T-helper 17 cell (primary cell): Measurements from ENCODE around the gene ATP8B2. TPM values are rescaled to one million over a fixed set of nuclear protein-coding genes. Genes with fewer than 3 reads are reported as not detected.
"Not testable (repeated sequence)": the region's sequence is repeated elsewhere in the genome, so short reads cannot be mapped to it uniquely, and the experiment has no call there.

ENCODE experiments used
- ATAC-seq: fragments of 150-1000 bp; cut with Tn5 transposase; 2 replicates; pipeline ENCODE4 v1.10.0; 2021; ENCODE audit warnings: mild to moderate bottlenecking, moderate library complexity
- DNase-seq, 3 donors: peaks; one replicate each; pipeline versions ENCODE4 v3.0.0 to v3.0.0-alpha.2; 2020 to 2021
- H3K9me3 ChIP-seq: one replicate; pipeline ENCODE4 v1.7.0; 2013; ENCODE audit warnings: low read length, mild to moderate bottlenecking; ENCODE audit not compliant: control insufficient read depth, poor library complexity, severe bottlenecking
- H3K27ac Mint-ChIP-seq: one replicate; pipeline ENCODE4 v1.8.0; 2022; ENCODE audit warnings: mild to moderate bottlenecking, moderate library complexity, mixed read lengths
- H3K27me3 Mint-ChIP-seq: one replicate; pipeline ENCODE4 v1.8.0; 2022; ENCODE audit warnings: mixed read lengths
- H3K36me3 Mint-ChIP-seq: one replicate; pipeline ENCODE4 v1.8.0; 2022; ENCODE audit warnings: low read depth, mixed read lengths
- H3K4me1 Mint-ChIP-seq: one replicate; pipeline ENCODE4 v1.8.0; 2022; ENCODE audit warnings: mild to moderate bottlenecking, mixed read lengths
- H3K4me3 Mint-ChIP-seq: one replicate; pipeline ENCODE4 v1.8.0; 2022; ENCODE audit warnings: mild to moderate bottlenecking, moderate library complexity, mixed read lengths
- total RNA-seq, 4 donors: library from RNA in 2 of 4; stranded (reverse) in 2 of 4; gene quantifications; one replicate each; pipeline ENCODE4 v1.2.3 and lab custom pipeline; 2022 to 2026

The ATP8B2 gene
- total RNA-seq, 2 donors from 2014 or later = 175 to 192 TPM

DNA sequence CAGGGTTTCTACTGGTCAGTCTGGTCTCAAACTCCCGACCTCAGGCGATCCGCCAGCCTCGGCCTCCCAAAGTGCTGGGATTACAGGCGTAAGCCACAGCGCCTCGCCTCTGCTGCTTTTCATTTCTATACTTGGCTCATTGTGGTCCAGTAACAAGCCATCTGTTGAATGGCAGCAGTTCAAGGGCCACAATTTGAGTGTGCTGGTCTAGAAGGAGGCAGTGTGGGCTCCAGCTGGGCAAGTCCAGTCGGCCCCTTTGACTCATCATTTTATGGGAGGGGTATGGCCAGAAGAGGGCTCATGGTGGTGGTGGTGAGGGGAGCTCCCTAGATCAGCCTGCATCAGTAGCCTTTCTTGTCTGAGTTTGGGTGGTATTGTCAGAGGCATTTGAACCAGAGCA, 33.2 kb downstream of the ATP8B2 start:
- H3K27me3 Mint-ChIP-seq = no peaks in the 10 kb centered on the region
- H3K36me3 Mint-ChIP-seq = no peaks in the 10 kb centered on the region
- DNase-seq = no peak
- no peak for ATAC-seq
- H3K9me3 ChIP-seq = no peaks in the 10 kb centered on the region
- no peak overlapping the region for H3K4me3 Mint-ChIP-seq
- no peak overlapping the region for H3K27ac Mint-ChIP-seq
- H3K4me1 Mint-ChIP-seq = peaks cover 7% of the 10 kb centered on the region

DNA sequence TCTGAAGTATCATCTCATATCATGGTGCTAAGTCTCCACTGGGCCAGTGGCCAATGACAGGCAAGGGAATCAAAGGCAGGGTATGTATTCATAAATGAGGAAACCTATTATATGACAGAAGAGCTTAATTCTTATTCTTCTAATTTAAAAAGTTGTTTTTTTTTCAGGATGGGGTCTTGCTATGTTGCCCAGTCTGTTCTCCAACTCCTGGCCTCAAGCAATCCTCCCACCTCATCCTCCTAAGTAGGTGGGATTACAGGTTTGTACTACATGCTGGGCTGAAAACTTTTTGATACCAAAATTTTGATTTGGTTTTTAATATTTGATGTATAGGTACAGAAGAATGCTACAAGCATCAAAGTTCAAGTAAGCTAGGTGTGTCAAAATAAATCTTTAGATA, 35.0 kb downstream of the ATP8B2 start:
- ATAC-seq = no peak
- no peaks in the 10 kb centered on the region for H3K27me3 Mint-ChIP-seq
- H3K27ac Mint-ChIP-seq = no peak overlapping the region
- no peak overlapping the region for H3K4me3 Mint-ChIP-seq
- DNase-seq = no peak
- no peaks in the 10 kb centered on the region for H3K9me3 ChIP-seq
- no peaks in the 10 kb centered on the region for H3K4me1 Mint-ChIP-seq
- H3K36me3 Mint-ChIP-seq = no peaks in the 10 kb centered on the region

DNA sequence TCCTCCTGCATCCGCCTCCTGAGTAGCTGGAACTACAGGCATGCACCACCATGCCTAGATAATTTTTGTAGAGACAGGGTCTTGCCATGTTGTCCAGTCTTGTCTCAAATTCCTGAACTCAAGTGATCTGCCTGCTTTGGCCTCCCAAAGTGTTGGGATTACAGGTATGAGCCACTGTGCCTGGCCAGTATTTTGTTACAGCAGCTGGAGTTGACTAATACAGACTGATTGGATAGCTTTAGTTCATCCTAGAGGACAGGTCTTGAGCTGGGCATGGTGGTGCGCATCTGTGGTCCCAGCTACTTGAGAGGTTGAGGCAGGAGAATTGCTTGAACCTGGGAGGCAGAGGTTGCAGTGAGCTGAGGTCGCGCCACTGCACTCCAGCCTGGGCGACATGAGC, 35.6 kb downstream of the ATP8B2 start:
- not testable (repeated sequence) for DNase-seq, ATAC-seq, H3K27me3 Mint-ChIP-seq, H3K27ac Mint-ChIP-seq, H3K4me1 Mint-ChIP-seq, H3K9me3 ChIP-seq, H3K36me3 Mint-ChIP-seq, H3K4me3 Mint-ChIP-seq

DNA sequence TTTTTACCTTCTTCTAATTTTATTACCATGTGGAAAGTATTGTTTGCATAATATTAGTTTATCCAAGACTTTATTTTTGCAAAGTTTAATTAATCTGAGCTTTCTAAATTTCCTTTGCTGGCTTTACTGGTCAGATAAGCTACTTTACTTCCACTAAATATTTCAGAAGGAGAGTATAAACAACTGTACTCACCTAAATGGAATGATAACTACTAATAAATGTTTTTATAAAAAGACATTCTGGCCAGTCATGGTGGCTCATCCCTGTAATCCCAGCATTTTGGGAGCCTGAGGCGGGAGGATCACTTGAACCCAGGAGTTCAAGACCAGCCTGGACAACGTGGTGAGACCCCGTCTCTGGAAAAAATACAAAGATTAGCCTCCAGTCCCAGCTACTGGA, 36.0 kb downstream of the ATP8B2 start:
- no peaks in the 10 kb centered on the region for H3K4me1 Mint-ChIP-seq
- ATAC-seq = no peak
- H3K36me3 Mint-ChIP-seq = no peaks in the 10 kb centered on the region
- H3K27me3 Mint-ChIP-seq = no peaks in the 10 kb centered on the region
- H3K4me3 Mint-ChIP-seq = no peak overlapping the region
- no peaks in the 10 kb centered on the region for H3K9me3 ChIP-seq
- H3K27ac Mint-ChIP-seq = no peak overlapping the region
- no peak for DNase-seq

DNA sequence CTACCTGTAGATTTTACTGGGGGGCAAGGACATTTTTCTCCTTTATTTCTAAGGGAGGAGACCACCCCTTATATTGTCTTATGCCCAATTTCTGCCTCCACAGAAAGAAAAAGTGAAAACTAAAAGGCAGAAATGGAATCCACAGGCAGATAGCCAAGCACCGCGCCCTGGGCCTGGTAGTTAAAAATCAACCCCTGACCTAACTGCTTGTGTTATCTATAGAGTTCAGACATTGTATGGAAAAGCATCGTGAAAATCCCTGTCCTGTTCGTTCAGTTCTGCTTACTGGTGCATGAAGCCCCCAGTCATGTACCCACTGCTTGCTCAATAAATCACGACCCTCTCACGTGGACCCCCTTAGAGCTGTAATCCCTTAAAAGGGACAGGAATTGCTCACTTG, 46.1 kb downstream of the ATP8B2 start:
- no peaks in the 10 kb centered on the region for H3K27me3 Mint-ChIP-seq
- DNase-seq = no peak
- no peak for ATAC-seq
- no peak overlapping the region for H3K27ac Mint-ChIP-seq
- H3K9me3 ChIP-seq = no peaks in the 10 kb centered on the region
- H3K4me3 Mint-ChIP-seq = no peak overlapping the region
- no peaks in the 10 kb centered on the region for H3K36me3 Mint-ChIP-seq
- H3K4me1 Mint-ChIP-seq = peaks cover 2% of the 10 kb centered on the region

DNA sequence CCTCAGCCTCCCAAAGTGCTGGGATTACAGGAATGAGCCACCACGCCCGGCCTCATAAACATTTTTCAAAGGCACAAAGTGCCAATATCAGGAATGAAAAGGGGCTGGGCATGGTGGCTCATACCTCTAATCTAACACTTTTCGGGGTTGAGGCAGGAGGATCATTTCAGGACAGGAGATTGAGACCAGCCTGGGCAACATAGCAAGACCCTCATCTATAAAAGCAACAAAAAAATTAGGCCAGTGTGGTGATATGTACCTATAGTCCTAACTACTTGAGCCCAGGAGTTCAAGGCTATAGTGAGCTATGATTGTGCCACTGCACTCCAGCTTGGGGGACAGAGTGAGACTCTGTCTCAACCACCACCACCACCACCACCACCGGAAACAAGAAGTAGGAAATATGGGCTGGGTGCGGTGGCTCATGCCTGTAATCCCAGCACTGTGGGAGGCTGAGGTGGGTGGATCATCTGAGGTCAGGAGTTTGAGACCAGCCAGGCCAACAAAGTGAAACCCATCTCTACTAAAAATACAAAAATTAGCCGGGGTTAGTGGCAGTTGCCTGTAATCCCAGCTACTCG, 48.5 kb downstream of the ATP8B2 start:
- H3K4me3 Mint-ChIP-seq, ATAC-seq, H3K4me1 Mint-ChIP-seq, DNase-seq, H3K27ac Mint-ChIP-seq, H3K36me3 Mint-ChIP-seq, H3K27me3 Mint-ChIP-seq, H3K9me3 ChIP-seq: not testable (repeated sequence)

DNA sequence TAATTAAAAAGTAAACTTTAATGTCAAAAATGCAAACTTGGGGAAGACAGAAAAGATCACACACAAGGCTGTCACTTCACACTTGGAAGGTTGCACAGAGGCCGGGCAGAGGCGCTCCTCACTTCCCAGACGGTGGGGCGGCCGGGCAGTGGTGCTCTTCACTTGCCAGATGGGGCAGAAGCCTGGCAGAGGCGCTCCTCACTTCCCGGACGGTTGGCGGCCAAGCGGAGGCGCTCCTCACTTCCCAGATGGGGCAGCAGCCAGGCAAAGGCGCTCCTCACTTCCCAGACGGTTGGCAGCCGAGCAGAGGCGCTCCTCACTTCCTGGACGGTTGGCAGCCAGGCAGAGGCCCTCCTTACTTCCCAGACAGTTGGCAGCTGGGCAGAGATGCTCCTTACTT, 54.0 kb downstream of the ATP8B2 start:
- no peaks in the 10 kb centered on the region for H3K36me3 Mint-ChIP-seq
- no peak overlapping the region for H3K27ac Mint-ChIP-seq
- no peaks in the 10 kb centered on the region for H3K9me3 ChIP-seq
- no peaks in the 10 kb centered on the region for H3K27me3 Mint-ChIP-seq
- H3K4me1 Mint-ChIP-seq = no peaks in the 10 kb centered on the region
- DNase-seq = no peak
- H3K4me3 Mint-ChIP-seq = no peak overlapping the region
- ATAC-seq = no peak

DNA sequence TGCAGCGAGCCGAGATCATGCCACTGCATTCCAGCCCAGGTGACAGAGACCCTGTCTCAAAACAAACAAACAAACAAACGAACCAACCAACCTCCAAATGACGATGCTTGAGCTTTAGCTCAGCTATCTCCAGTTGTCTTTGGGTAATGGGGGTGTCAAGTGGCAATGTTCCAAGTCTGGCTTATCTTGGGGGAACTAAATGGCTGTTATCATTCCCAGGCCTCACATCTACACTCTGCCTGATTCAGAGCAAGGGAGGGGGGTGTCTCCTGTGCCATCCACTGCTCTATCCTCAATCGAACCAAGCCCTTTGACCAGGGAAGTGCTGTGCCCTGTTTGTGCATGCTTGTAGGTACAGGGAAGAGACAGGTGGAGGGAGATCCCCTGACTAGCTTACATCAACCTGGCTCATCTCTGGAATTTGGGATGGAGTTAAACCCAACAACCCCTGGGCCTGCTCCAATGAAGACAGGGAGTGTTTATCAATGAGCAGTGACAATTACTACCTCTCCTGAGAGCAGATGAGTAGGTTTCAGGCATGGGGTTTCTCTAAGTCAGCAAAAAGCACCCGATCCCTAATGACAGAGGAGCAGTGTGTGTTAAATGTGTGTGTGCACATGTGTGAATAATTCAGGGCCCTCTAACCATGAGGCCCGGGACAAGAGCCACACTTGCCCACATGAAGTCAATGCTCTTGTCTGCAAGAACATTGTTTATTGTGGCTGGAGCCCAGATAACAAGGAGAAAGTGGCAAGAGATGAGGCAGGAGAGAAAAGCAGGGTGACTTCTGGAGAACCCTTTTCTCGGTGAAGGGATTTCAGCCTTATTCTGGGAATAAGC, 59.5 kb downstream of the ATP8B2 start:
- peaks cover 22% of the 10 kb centered on the region for H3K4me1 Mint-ChIP-seq
- no peak for DNase-seq
- no peak for ATAC-seq
- H3K27me3 Mint-ChIP-seq = no peaks in the 10 kb centered on the region
- no peaks in the 10 kb centered on the region for H3K9me3 ChIP-seq
- H3K27ac Mint-ChIP-seq = peak overlapping the region; percentile 94
- H3K4me3 Mint-ChIP-seq = peak overlapping the region; percentile 86
- H3K36me3 Mint-ChIP-seq = peaks cover 2% of the 10 kb centered on the region

DNA sequence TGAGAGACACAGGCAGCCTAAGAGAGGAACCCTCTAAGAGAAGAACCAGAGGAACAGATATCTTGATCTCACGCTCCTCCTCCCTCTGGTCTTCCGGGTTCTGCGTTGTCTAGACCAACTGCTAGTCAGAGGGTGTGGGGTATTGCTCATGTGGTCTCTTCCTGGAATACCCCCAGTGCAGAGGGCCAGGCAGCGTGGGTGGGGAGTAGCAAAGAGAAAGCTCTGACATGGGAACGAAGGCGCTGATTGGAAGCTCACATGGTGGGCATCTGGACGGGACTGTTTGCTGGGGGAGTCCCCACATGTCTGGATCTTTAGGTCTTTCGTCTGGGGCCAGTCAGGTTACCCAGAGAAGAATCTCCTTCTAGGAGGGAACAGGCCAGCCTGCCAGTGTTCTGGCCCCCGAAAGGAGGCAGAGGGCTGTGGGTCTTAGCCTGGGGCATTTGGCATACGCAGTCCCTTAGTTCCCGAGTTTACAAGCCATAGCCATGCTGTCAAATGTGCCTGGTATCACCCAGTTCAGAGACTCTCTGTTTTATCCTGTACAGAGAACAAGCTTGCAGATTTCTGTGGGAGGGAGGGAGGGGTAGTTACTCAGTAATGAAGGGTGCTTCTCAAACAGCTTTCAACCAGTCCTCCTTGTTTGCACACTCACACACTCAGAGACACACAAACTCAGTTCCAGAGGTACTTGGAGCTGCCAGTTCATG, 61.5 kb downstream of the ATP8B2 start:
- H3K27ac Mint-ChIP-seq = peak overlapping the region; percentile 94
- H3K4me1 Mint-ChIP-seq = peaks cover 22% of the 10 kb centered on the region
- peak overlapping the region; percentile 86 for H3K4me3 Mint-ChIP-seq
- no peaks in the 10 kb centered on the region for H3K9me3 ChIP-seq
- H3K36me3 Mint-ChIP-seq = peaks cover 2% of the 10 kb centered on the region
- H3K27me3 Mint-ChIP-seq = no peaks in the 10 kb centered on the region
- ATAC-seq (peak; percentile 92), DNase-seq (peak; percentile 36 to 70 (median 50))

DNA sequence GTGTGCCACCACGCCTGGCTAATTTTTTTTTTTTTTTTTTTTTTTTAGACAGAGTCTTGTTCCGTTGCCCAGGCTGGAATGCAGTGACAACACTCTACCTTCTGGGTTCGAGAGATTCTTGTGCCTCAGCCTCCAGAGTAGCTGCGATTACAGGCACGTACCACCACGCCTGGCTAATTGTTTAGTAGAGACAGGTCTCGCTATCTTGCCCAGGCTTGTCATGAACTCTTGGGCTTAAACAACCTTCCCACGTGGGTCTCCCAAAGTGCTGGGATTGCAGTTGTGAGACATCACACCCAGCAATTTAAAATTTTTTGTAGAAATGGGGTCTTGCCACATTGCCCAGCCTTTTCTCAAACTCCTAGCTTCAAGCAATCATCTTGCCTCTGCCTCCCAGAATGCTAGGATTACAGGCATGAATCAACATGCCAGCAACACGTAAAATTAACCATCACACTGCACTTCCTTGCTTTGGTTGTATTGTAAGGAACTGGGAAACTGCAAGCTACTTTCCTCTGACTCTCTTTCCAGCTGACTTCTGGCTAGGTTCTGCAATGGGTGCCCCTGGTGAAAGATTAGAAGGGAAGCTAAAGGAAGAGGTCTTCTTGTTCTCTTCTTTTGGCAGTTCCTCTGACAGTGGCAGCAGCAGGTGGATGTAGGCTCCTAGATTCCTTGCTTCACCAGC, 65.9 kb downstream of the ATP8B2 start:
- Mint-ChIP-seq H3K36me3 (peaks cover 2% of the 10 kb centered on the region), H3K27me3 (no peaks in the 10 kb centered on the region), H3K4me3 (no peak overlapping the region), H3K27ac (no peak overlapping the region), H3K4me1 (peaks cover 14% of the 10 kb centered on the region)
- H3K9me3 ChIP-seq = no peaks in the 10 kb centered on the region
- DNase-seq = no peak
- ATAC-seq = no peak

DNA sequence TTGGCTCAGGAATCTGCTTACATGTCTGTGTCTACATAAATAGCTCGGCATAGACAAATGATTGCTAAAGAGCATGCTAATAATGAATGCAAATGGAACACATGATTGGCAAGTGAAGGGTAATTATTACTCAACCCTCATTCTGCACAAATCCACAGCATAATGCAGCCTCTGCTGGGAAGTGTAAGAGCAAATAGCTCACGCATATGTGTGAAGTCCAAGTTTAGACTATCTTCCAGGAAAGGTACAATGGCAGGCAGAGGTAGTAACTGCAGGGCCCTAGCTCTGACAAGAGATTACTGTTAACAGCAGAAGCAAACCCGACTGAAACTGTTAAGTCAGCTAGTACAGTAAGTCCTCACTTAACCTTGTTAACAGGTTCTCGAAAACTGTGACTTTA, 72.8 kb downstream of the ATP8B2 start:
- peak overlapping the region; percentile 93 for H3K27ac Mint-ChIP-seq
- no peak for DNase-seq
- peaks cover 5% of the 10 kb centered on the region for H3K36me3 Mint-ChIP-seq
- H3K9me3 ChIP-seq = no peaks in the 10 kb centered on the region
- peak; percentile 38 for ATAC-seq
- no peaks in the 10 kb centered on the region for H3K27me3 Mint-ChIP-seq
- peak overlapping the region; percentile 75 for H3K4me3 Mint-ChIP-seq
- peaks cover 21% of the 10 kb centered on the region for H3K4me1 Mint-ChIP-seq

DNA sequence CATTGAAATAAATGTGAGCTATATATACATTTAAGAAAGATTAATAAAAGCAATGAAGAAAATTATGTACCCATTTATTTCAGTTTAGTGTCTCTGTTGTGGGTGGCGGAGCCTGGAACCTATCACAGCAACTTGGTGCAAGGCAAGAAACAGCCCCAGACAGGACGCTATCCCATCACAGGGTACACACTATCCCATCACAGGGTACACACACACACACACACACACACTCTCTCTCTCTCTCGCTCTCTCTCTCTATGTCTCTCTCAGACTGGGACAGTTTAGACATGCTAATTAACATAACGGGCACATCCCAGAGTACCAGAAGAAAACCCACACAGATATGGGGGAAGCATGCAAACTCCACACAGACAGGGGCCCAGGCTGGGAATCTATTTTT, 73.4 kb downstream of the ATP8B2 start:
- no peaks in the 10 kb centered on the region for H3K9me3 ChIP-seq
- peaks cover 26% of the 10 kb centered on the region for H3K4me1 Mint-ChIP-seq
- peak overlapping the region; percentile 75 for H3K4me3 Mint-ChIP-seq
- peak overlapping the region; percentile 93 for H3K27ac Mint-ChIP-seq
- DNase-seq (no peak), ATAC-seq (peak; percentile 46)
- H3K36me3 Mint-ChIP-seq = peaks cover 5% of the 10 kb centered on the region
- H3K27me3 Mint-ChIP-seq = no peaks in the 10 kb centered on the region

DNA sequence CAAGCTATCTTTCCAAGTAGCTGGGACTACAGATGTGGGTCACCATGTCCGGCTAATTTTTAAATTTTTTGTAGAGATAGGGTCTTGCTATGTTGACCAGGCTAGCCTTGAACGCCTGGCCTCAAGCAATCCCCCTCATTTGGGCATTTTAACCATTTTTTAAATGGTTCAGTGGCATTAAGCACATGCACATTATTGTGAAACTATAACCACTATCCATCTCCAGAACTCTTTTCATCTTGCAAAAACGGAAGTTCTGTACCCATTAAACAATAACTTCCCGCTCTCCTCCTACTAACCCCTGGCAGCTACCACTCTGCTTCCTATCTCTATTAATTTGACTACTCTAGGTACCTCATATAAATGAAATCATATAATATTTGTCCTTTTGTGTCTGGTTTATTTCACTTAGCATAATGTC, 75.1 kb downstream of the ATP8B2 start:
- Mint-ChIP-seq H3K36me3 (peaks cover 5% of the 10 kb centered on the region), H3K27ac (peak overlapping the region; percentile 47), H3K27me3 (no peaks in the 10 kb centered on the region), H3K4me3 (peak overlapping the region; percentile 25), H3K4me1 (peaks cover 40% of the 10 kb centered on the region)
- DNase-seq (no peak), ATAC-seq (no peak)
- H3K9me3 ChIP-seq = no peaks in the 10 kb centered on the region
